HCT116 (cell line): ENCODE data around the gene ACAD9.

Experiments used
- EZH2 ChIP-seq: fragments of 200-600 bp; sonication (generic); IDR thresholded peaks from 2 replicates; pipeline ENCODE4 v1.6.1; 2017; ENCODE audit warnings: antibody characterized with exemption, mixed run types
- POLR2A ChIP-seq: IDR thresholded peaks from 2 replicates; pipeline ENCODE4 v1.7.0; 2011; ENCODE audit warnings: borderline replicate concordance; ENCODE audit not compliant: insufficient read depth, insufficient read length; ENCODE audit errors: extremely low read depth
- POLR2AphosphoS5 ChIP-seq: IDR thresholded peaks from 2 replicates; pipeline ENCODE4 v1.6.1; 2011; ENCODE audit warnings: mild to moderate bottlenecking, low read depth, low read length, moderate library complexity
- RAD21 ChIP-seq: IDR thresholded peaks from 2 replicates; pipeline ENCODE4 v1.6.1; 2012; ENCODE audit warnings: low read depth, mild to moderate bottlenecking
- SIN3A ChIP-seq: IDR thresholded peaks from 2 replicates; pipeline ENCODE4 v1.6.1; 2012; ENCODE audit warnings: low read depth
- SP1 ChIP-seq: IDR thresholded peaks from 2 replicates; pipeline ENCODE4 v1.6.1; 2012; ENCODE audit warnings: low read depth
- SRF ChIP-seq: IDR thresholded peaks from 2 replicates; pipeline ENCODE4 v1.6.1; 2012; ENCODE audit warnings: low read depth
- TF ChIP-seq, protein P1 (sequence below), 3 experiments: fragments of 200-600 bp in 1 of 3; sonication (generic) in 1 of 3; IDR thresholded peaks in 2 of 3; conservative IDR thresholded peaks in 1 of 3; 2 replicates each; pipeline ENCODE4 v1.5.1; 2012 to 2017; ENCODE audit warnings: low read depth in 2 of 3, low read length in 2 of 3, antibody characterized with exemption in 1 of 3, borderline replicate concordance in 1 of 3, control low read depth in 1 of 3, mild to moderate bottlenecking in 1 of 3, mixed read lengths in 1 of 3, mixed run types in 1 of 3, moderate library complexity in 1 of 3; ENCODE audit not compliant: insufficient read depth in 1 of 3
- TF ChIP-seq, protein P2 (sequence below): IDR thresholded peaks from 2 replicates; pipeline ENCODE4 v1.6.1; 2011; ENCODE audit warnings: mild to moderate bottlenecking, low read length, moderate library complexity; ENCODE audit not compliant: insufficient replicate concordance; ENCODE audit errors: extremely low read depth

DNA sequence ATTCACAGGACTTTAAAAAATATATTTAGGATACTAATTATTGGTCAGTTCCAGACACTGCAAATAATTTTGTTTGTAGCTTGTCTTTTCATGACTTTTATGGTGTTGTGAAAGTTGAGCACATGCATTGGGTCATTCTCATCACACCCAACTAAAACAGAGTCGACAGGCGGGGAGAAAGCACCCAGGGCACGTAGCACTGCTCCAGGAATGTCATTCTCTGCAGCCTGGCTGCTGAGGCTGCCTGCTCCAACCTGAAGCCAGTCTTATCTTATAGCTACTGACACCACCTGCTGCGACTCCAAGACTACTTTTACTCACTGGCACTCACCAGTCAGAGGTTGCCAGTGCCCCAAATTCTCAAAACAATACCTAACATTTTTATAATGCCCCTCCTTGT lies 56.9 kb downstream of the ACAD9 start:
- TF ChIP-seq, protein P1, sequence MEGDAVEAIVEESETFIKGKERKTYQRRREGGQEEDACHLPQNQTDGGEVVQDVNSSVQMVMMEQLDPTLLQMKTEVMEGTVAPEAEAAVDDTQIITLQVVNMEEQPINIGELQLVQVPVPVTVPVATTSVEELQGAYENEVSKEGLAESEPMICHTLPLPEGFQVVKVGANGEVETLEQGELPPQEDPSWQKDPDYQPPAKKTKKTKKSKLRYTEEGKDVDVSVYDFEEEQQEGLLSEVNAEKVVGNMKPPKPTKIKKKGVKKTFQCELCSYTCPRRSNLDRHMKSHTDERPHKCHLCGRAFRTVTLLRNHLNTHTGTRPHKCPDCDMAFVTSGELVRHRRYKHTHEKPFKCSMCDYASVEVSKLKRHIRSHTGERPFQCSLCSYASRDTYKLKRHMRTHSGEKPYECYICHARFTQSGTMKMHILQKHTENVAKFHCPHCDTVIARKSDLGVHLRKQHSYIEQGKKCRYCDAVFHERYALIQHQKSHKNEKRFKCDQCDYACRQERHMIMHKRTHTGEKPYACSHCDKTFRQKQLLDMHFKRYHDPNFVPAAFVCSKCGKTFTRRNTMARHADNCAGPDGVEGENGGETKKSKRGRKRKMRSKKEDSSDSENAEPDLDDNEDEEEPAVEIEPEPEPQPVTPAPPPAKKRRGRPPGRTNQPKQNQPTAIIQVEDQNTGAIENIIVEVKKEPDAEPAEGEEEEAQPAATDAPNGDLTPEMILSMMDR (IDR thresholded peaks at IDR 0.05 in 2 of 3, conservative IDR thresholded peaks at IDR 0.05 in 1 of 3; ENCODE audit: borderline replicate concordance in 1 of 3, insufficient read depth in 1 of 3, low read depth in 2 of 3, low read length in 2 of 3), result no peak
- TF ChIP-seq POLR2AphosphoS5, result no peak
- TF ChIP-seq EZH2, result no peak
- TF ChIP-seq POLR2A, result no peak
- TF ChIP-seq SRF, result no peak
- TF ChIP-seq, protein P2, sequence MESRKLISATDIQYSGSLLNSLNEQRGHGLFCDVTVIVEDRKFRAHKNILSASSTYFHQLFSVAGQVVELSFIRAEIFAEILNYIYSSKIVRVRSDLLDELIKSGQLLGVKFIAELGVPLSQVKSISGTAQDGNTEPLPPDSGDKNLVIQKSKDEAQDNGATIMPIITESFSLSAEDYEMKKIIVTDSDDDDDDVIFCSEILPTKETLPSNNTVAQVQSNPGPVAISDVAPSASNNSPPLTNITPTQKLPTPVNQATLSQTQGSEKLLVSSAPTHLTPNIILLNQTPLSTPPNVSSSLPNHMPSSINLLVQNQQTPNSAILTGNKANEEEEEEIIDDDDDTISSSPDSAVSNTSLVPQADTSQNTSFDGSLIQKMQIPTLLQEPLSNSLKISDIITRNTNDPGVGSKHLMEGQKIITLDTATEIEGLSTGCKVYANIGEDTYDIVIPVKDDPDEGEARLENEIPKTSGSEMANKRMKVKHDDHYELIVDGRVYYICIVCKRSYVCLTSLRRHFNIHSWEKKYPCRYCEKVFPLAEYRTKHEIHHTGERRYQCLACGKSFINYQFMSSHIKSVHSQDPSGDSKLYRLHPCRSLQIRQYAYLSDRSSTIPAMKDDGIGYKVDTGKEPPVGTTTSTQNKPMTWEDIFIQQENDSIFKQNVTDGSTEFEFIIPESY, result no peak
- no peak for TF ChIP-seq SP1
- no peak for TF ChIP-seq SIN3A
- no peak for TF ChIP-seq RAD21
